HepG2 (cell line): ENCODE measurements around the gene CD68. TPM values are rescaled to one million over a fixed set of nuclear protein-coding genes. Genes with fewer than 3 reads are reported as not detected.
A peak's percentile ranks its signal among the peaks of the same experiment; 100 is the strongest.

Experiments
- CBX1 ChIP-seq: IDR thresholded peaks from one replicate; pipeline ENCODE4 v1.6.1; 2016; ENCODE audit warnings: antibody characterized with exemption, low read depth
- KAT2B ChIP-seq: fragments of 150-350 bp; IDR thresholded peaks from 2 replicates; pipeline ENCODE4 v1.6.1; 2014; ENCODE audit warnings: low read depth, low read length, borderline replicate concordance
- MAFG ChIP-seq: sonication (generic); formaldehyde crosslinking; IDR thresholded peaks from 2 replicates; pipeline ENCODE4 v1.5.1; 2020; ENCODE audit warnings: mild to moderate bottlenecking, missing genetic modification reagents
- PRDM15 ChIP-seq: sonication (generic); formaldehyde crosslinking; IDR thresholded peaks from 2 replicates; pipeline ENCODE4 v1.4.0; 2020; ENCODE audit warnings: missing genetic modification reagents
- RBFOX2 ChIP-seq: fragments of 200-400 bp; formaldehyde crosslinking; IDR thresholded peaks from 2 replicates; pipeline ENCODE4 v1.6.1; 2017; ENCODE audit warnings: low read depth, mild to moderate bottlenecking, low read length
- TCF12 ChIP-seq, 2 experiments: fragments of 450-650 bp in 1 of 2; sonication (generic) in 1 of 2; formaldehyde crosslinking in 1 of 2; IDR thresholded peaks; 2 replicates each; pipeline versions ENCODE4 v1.6.1 to v1.8.0; 2017 to 2022; ENCODE audit warnings: antibody characterized with exemption in 1 of 2, mild to moderate bottlenecking in 1 of 2, missing genetic modification reagents in 1 of 2, moderate library complexity in 1 of 2
- ZFP82 ChIP-seq: sonication (generic); formaldehyde crosslinking; IDR thresholded peaks from 2 replicates; pipeline ENCODE4 v1.5.1; 2020; ENCODE audit warnings: mild to moderate bottlenecking, missing genetic modification reagents, borderline replicate concordance
- ZKSCAN8 ChIP-seq: IDR thresholded peaks from 2 replicates; pipeline ENCODE4 v1.6.1; 2016; ENCODE audit warnings: borderline replicate concordance, missing genetic modification reagents, missing compliant biosample characterization
- ZNF382 ChIP-seq: sonication (generic); formaldehyde crosslinking; IDR thresholded peaks from 2 replicates; pipeline ENCODE4 v1.5.0; 2020; ENCODE audit warnings: missing genetic modification reagents, mild to moderate bottlenecking, borderline replicate concordance
- ZNF598 ChIP-seq: sonication (generic); formaldehyde crosslinking; IDR thresholded peaks from 2 replicates; pipeline ENCODE4 v1.5.1; 2020; ENCODE audit warnings: mild to moderate bottlenecking, missing genetic modification reagents, borderline replicate concordance
- ZNF672 ChIP-seq: sonication (generic); formaldehyde crosslinking; IDR thresholded peaks from 2 replicates; pipeline ENCODE4 v1.8.1; 2022; ENCODE audit warnings: missing genetic modification reagents
- ZSCAN5A ChIP-seq: sonication (generic); formaldehyde crosslinking; IDR thresholded peaks from 2 replicates; pipeline ENCODE4 v1.8.0; 2022; ENCODE audit warnings: mild to moderate bottlenecking, missing genetic modification reagents, borderline replicate concordance
- polyA plus RNA-seq, 8 experiments: library from polyadenylated mRNA; depleted of rRNA in 3 of 8; stranded (reverse) in 7 of 8; unstranded in 1 of 8; fragments of >200 nt; fragmentation: Illumina TruSeq in 4 of 8; extraction: Trizol in 4 of 8; gene quantifications; 2 replicates each; pipeline versions ENCODE4 v1.2.1 to v1.2.3, GENCODE V29; 2011 to 2016; ENCODE audit warnings: low read depth in 4 of 8, missing spikeins in 1 of 8, mixed read lengths in 1 of 8; ENCODE audit not compliant: insufficient read depth in 1 of 8
- total RNA-seq, 5 experiments: library from RNA; depleted of rRNA; stranded (reverse); fragments of >200 nt; fragmentation: Illumina TruSeq; extraction: Trizol; gene quantifications; 2 replicates each; pipeline ENCODE4 v1.2.3, GENCODE V29; 2016; ENCODE audit warnings: low read depth in 1 of 5
- TF ChIP-seq, protein P1 (sequence below): sonication (generic); formaldehyde crosslinking; IDR thresholded peaks from 2 replicates; pipeline ENCODE4 v1.4.0; 2020; ENCODE audit warnings: missing genetic modification reagents, low read depth, mild to moderate bottlenecking, borderline replicate concordance
- TF ChIP-seq, protein P2 (sequence below): sonication (generic); formaldehyde crosslinking; IDR thresholded peaks from 2 replicates; pipeline ENCODE4 v1.5.0; 2020; ENCODE audit warnings: mild to moderate bottlenecking, missing genetic modification reagents
- TF ChIP-seq, protein P3 (sequence below): sonication (generic); formaldehyde crosslinking; IDR thresholded peaks from 2 replicates; pipeline ENCODE4 v1.8.0; 2022; ENCODE audit warnings: missing genetic modification reagents, mild to moderate bottlenecking, inconsistent platforms, borderline replicate concordance

Gene CD68
- total and polyA plus RNA-seq, 2 of the 13 experiments (the other 11 are each of a cell fraction or from before 2014, with no cell fraction given): 10.3 to 104 TPM

- TF ChIP-seq CBX1 (peak; percentile 44), ZSCAN5A (CRISPR knock-in tag) (no peak), ZKSCAN8 (CRISPR knock-in tag) (no peak), ZNF672 (CRISPR knock-in tag) (no peak), PRDM15 (CRISPR knock-in tag) (peak; percentile 70; the same call in 1 of the 2 replicates), TCF12 (IDR thresholded peaks at IDR 0.05) (no peak), TCF12 (CRISPR knock-in tag; IDR thresholded peaks at IDR 0.05) (no peak), ZFP82 (no peak; the same call in 1 of the 2 replicates), ZNF382 (CRISPR knock-in tag) (no peak), RBFOX2 (peak; percentile 83), KAT2B (no peak), MAFG (CRISPR knock-in tag) (no peak), ZNF598 (CRISPR knock-in tag) (no peak)
- TF ChIP-seq, protein P1, sequence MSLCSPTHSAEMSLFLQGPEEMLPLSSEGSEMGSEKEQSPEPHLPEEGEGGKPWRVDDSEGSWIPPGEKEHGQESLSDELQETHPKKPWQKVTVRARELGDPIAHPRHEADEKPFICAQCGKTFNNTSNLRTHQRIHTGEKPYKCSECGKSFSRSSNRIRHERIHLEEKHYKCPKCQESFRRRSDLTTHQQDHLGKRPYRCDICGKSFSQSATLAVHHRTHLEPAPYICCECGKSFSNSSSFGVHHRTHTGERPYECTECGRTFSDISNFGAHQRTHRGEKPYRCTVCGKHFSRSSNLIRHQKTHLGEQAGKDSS: 0 out of 2 replicates have a peak, but pooled peaks have one; percentile 12
- TF ChIP-seq, protein P2, sequence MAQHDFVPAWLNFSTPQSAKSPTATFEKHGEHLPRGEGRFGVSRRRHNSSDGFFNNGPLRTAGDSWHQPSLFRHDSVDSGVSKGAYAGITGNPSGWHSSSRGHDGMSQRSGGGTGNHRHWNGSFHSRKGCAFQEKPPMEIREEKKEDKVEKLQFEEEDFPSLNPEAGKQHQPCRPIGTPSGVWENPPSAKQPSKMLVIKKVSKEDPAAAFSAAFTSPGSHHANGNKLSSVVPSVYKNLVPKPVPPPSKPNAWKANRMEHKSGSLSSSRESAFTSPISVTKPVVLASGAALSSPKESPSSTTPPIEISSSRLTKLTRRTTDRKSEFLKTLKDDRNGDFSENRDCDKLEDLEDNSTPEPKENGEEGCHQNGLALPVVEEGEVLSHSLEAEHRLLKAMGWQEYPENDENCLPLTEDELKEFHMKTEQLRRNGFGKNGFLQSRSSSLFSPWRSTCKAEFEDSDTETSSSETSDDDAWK: no peak
- TF ChIP-seq, protein P3, sequence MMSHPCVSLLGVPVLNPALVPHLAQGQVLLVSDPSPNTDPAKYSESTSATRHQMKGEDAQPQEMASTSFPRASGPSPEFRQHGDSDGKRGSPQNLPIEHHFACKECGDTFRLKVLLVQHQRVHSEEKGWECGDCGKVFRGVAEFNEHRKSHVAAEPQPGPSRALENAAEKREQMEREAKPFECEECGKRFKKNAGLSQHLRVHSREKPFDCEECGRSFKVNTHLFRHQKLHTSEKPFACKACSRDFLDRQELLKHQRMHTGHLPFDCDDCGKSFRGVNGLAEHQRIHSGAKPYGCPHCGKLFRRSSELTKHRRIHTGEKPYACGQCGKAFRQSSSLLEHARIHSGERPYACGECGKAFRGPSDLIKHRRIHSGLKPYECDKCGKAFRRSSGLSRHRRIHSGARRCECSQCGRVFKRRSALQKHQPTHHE (CRISPR knock-in tag): peak; percentile 79
Measured at GRCh38 chr17:7573324-7574080, 5.9 kb upstream of the CD68 start (continued).
